H9 (cell line): Measurements from ENCODE around the gene C1QB. TPM values are rescaled to one million over a fixed set of nuclear protein-coding genes. Genes with fewer than 3 reads are reported as not detected.

Source experiments
- DNase-seq: peaks from one replicate; pipeline ENCODE4 v3.0.0-alpha.2; 2017
- H2AFZ ChIP-seq: one replicate; pipeline ENCODE4 v1.6.1; 2013; ENCODE audit warnings: mild to moderate bottlenecking, low read length, control low read depth, moderate library complexity
- H2AK5ac ChIP-seq: 2 replicates; pipeline ENCODE4 v1.6.1; 2013; ENCODE audit warnings: low read length, control low read depth, mixed read lengths; ENCODE audit not compliant: insufficient read length
- H2BK120ac ChIP-seq: one replicate; pipeline ENCODE4 v1.6.1; 2013; ENCODE audit warnings: low read depth, mild to moderate bottlenecking, low read length, control low read depth, inconsistent platforms; ENCODE audit not compliant: poor library complexity, severe bottlenecking
- H2BK12ac ChIP-seq: 2 replicates; pipeline ENCODE4 v1.6.1; 2013; ENCODE audit warnings: low read length, control low read depth, mixed read lengths, low read depth; ENCODE audit not compliant: insufficient read length
- H2BK15ac ChIP-seq: 2 replicates; pipeline ENCODE4 v1.6.1; 2013; ENCODE audit warnings: low read depth, low read length, control low read depth
- H2BK20ac ChIP-seq: one replicate; pipeline ENCODE4 v1.6.1; 2013; ENCODE audit warnings: low read depth, mild to moderate bottlenecking, low read length, control low read depth, inconsistent platforms; ENCODE audit not compliant: poor library complexity, severe bottlenecking
- H2BK5ac ChIP-seq: 2 replicates; pipeline ENCODE4 v1.6.1; 2013; ENCODE audit warnings: low read length, control low read depth, mixed read lengths; ENCODE audit not compliant: insufficient read length
- H3K14ac ChIP-seq: 2 replicates; pipeline ENCODE4 v1.6.1; 2013; ENCODE audit warnings: low read length, control low read depth; ENCODE audit not compliant: insufficient read depth
- H3K18ac ChIP-seq: 2 replicates; pipeline ENCODE4 v1.6.1; 2013; ENCODE audit warnings: low read depth, mild to moderate bottlenecking, mixed read lengths, low read length, control low read depth; ENCODE audit not compliant: insufficient read length
- H3K23ac ChIP-seq: 2 replicates; pipeline ENCODE4 v1.6.1; 2013; ENCODE audit warnings: low read length, control low read depth, mixed read lengths, low read depth; ENCODE audit not compliant: insufficient read length
- H3K23me2 ChIP-seq: 2 replicates; pipeline ENCODE4 v1.6.1; 2013; ENCODE audit warnings: low read depth, mild to moderate bottlenecking, mixed read lengths, low read length, control low read depth; ENCODE audit not compliant: insufficient read length, poor library complexity, severe bottlenecking
- H3K27ac ChIP-seq: 2 replicates; pipeline ENCODE4 v1.5.1; 2013; ENCODE audit warnings: low read length, control low read depth, mixed read lengths, low read depth; ENCODE audit not compliant: insufficient read length
- H3K27me3 ChIP-seq: 2 replicates; pipeline ENCODE4 v1.6.1; 2013; ENCODE audit warnings: low read length, control low read depth, inconsistent platforms; ENCODE audit not compliant: insufficient read depth
- H3K4ac ChIP-seq: 2 replicates; pipeline ENCODE4 v1.6.1; 2013; ENCODE audit warnings: low read depth, mild to moderate bottlenecking, control low read depth, inconsistent platforms, low read length, moderate library complexity
- H3K4me1 ChIP-seq: 2 replicates; pipeline ENCODE4 v1.6.1; 2013; ENCODE audit warnings: low read length, control low read depth, inconsistent platforms; ENCODE audit not compliant: insufficient read depth
- H3K4me2 ChIP-seq: 2 replicates; pipeline ENCODE4 v1.6.1; 2013; ENCODE audit warnings: low read length, control low read depth, mixed read lengths; ENCODE audit not compliant: insufficient read length, insufficient read depth
- H3K56ac ChIP-seq: 2 replicates; pipeline ENCODE4 v1.6.1; 2013; ENCODE audit warnings: low read depth, mild to moderate bottlenecking, mixed read lengths, low read length, control low read depth; ENCODE audit not compliant: insufficient read length
- H3K79me1 ChIP-seq: 2 replicates; pipeline ENCODE4 v1.6.1; 2013; ENCODE audit warnings: low read depth, mild to moderate bottlenecking, moderate library complexity, low read length, control low read depth, inconsistent platforms; ENCODE audit not compliant: insufficient read depth, poor library complexity, severe bottlenecking
- H3K79me2 ChIP-seq: 2 replicates; pipeline ENCODE4 v1.6.1; 2013; ENCODE audit warnings: low read length, control low read depth, inconsistent platforms; ENCODE audit not compliant: insufficient read depth
- H3K9ac ChIP-seq: 2 replicates; pipeline ENCODE4 v1.6.1; 2013; ENCODE audit warnings: low read length, control low read depth, mixed read lengths; ENCODE audit not compliant: insufficient read length; ENCODE audit errors: extremely low read depth
- H3K9me3 ChIP-seq: one replicate; pipeline ENCODE4 v1.6.1; 2013; ENCODE audit warnings: low read depth, low read length, inconsistent platforms; ENCODE audit not compliant: control insufficient read depth
- H3T11ph ChIP-seq: one replicate; pipeline ENCODE4 v1.6.1; 2013; ENCODE audit warnings: mild to moderate bottlenecking, low read length, control low read depth, inconsistent platforms
- H4K20me1 ChIP-seq: one replicate; pipeline ENCODE4 v1.6.1; 2013; ENCODE audit not compliant: control insufficient read depth, insufficient read length, insufficient read depth
- H4K5ac ChIP-seq: 2 replicates; pipeline ENCODE4 v1.6.1; 2013; ENCODE audit warnings: low read depth, mild to moderate bottlenecking, mixed read lengths, low read length, control low read depth; ENCODE audit not compliant: insufficient read length
- H4K8ac ChIP-seq: replicated peaks from 2 replicates; pipeline ENCODE4 v1.6.1; 2013; ENCODE audit warnings: low read length, control low read depth, mixed read lengths, low read depth; ENCODE audit not compliant: insufficient read length
- H4K91ac ChIP-seq: 2 replicates; pipeline ENCODE4 v1.6.1; 2013; ENCODE audit warnings: low read depth, mild to moderate bottlenecking, moderate library complexity, mixed read lengths, low read length, control low read depth; ENCODE audit not compliant: insufficient read length
- H3K27ac Mint-ChIP-seq, 3 experiments: 2 replicates in 2 of 3; 3 replicates in 1 of 3; pipeline ENCODE4 v1.8.0; 2020 to 2021; ENCODE audit warnings: mixed read lengths in 3 of 3, mild to moderate bottlenecking in 1 of 3, moderate library complexity in 1 of 3
- H3K27me3 Mint-ChIP-seq: 2 replicates; pipeline ENCODE4 v1.8.0; 2021; ENCODE audit warnings: low read depth, mild to moderate bottlenecking, moderate library complexity, mixed read lengths
- H3K36me3 Mint-ChIP-seq, 3 experiments: 2 replicates in 2 of 3; 3 replicates in 1 of 3; pipeline ENCODE4 v1.8.0; 2020 to 2021; ENCODE audit warnings: low read depth in 3 of 3, mixed read lengths in 3 of 3; ENCODE audit not compliant: insufficient read depth in 1 of 3
- H3K4me1 Mint-ChIP-seq, 2 experiments: 2 replicates each; pipeline ENCODE4 v1.8.0; 2020; ENCODE audit warnings: mixed read lengths in 2 of 2
- H3K4me3 Mint-ChIP-seq, 2 experiments: 2 replicates in 1 of 2; 3 replicates in 1 of 2; pipeline ENCODE4 v1.8.0; 2020 to 2021; ENCODE audit warnings: mild to moderate bottlenecking in 2 of 2, mixed read lengths in 2 of 2, moderate library complexity in 1 of 2
- H3K9me3 Mint-ChIP-seq, 2 experiments: 2 replicates in 1 of 2; 3 replicates in 1 of 2; pipeline ENCODE4 v1.8.0; 2020; ENCODE audit warnings: mild to moderate bottlenecking in 2 of 2, mixed read lengths in 2 of 2, moderate library complexity in 1 of 2
- CTCF ChIP-seq: fragments of 200-600 bp; sonication (generic); conservative IDR thresholded peaks from 3 replicates; pipeline ENCODE4 v1.8.0; 2021; ENCODE audit warnings: antibody characterized with exemption, mild to moderate bottlenecking
- WGBS: extraction: QIAGEN DNeasy Blood & Tissue Kit; methylation state at CpG from one replicate; pipeline ENCODE4 v1.1.7; 2013; ENCODE audit warnings: missing lambda C conversion rate, low lambda C conversion rate, mixed read lengths; ENCODE audit not compliant: insufficient read length; ENCODE audit errors: extremely low coverage; 5-methylcytosine and 5-hydroxymethylcytosine counted together
- total RNA-seq: library from RNA; stranded (reverse); gene quantifications from 2 replicates; pipeline ENCODE4 v1.2.1, GENCODE V29; 2021

C1QB gene
- total RNA-seq, 1 experiment from 2014 or later: not detected

- H3K14ac ChIP-seq: no peak overlapping the region
- Mint-ChIP-seq H3K4me3 (no peak overlapping the region), H3K36me3 (no peaks in the 10 kb centered on the region), H3K9me3 (no peaks in the 10 kb centered on the region; a peak in 1 of 5 replicates), H3K4me1 (peaks cover 14 to 18% of the 10 kb centered on the region in 2 experiments; a peak in 3 of 4 replicates), H3K27ac (no peak overlapping the region), H3K27me3 (peaks cover 22% of the 10 kb centered on the region)
- no peaks in the 10 kb centered on the region for H3K79me2 ChIP-seq
- H2BK120ac ChIP-seq: no peak overlapping the region
- no peak overlapping the region for H4K5ac ChIP-seq
- no peaks in the 10 kb centered on the region for H3K79me1 ChIP-seq
- H3K23me2 ChIP-seq: no peaks in the 10 kb centered on the region
- H3K27ac ChIP-seq: no peak overlapping the region
- no peak overlapping the region for H3K4ac ChIP-seq
- no peak overlapping the region for H2BK20ac ChIP-seq
- H3K9ac ChIP-seq: no peak overlapping the region
- H4K91ac ChIP-seq: no peak overlapping the region
- H3T11ph ChIP-seq: no peak overlapping the region
- no peak overlapping the region for H2BK12ac ChIP-seq
- TF ChIP-seq CTCF: peak; percentile 90
- H3K4me1 ChIP-seq: no peaks in the 10 kb centered on the region; the same call in 1 of the 2 replicates
- H2BK15ac ChIP-seq: no peak overlapping the region
- no peaks in the 10 kb centered on the region for H4K20me1 ChIP-seq
- no peak overlapping the region for H3K23ac ChIP-seq
- no peak overlapping the region for H3K18ac ChIP-seq
- H3K27me3 ChIP-seq: no peaks in the 10 kb centered on the region
- no peak overlapping the region for H4K8ac ChIP-seq
- no peak overlapping the region for H2AFZ ChIP-seq
- H3K4me2 ChIP-seq: no peak overlapping the region
- WGBS: no CpG with 5 or more reads among the region's 2 CpGs
- no peaks in the 10 kb centered on the region for H3K9me3 ChIP-seq
- H2AK5ac ChIP-seq: no peak overlapping the region
- peak; percentile 87 for DNase-seq
- H3K56ac ChIP-seq: no peak overlapping the region
- H2BK5ac ChIP-seq: no peak overlapping the region
Measured at GRCh38 chr1:22704440-22705067, 51.5 kb downstream of the C1QB start.
